Gastroesophageal sphincter (tissue), 4 donors: ENCODE measurements around the gene INPP5A. TPM values are rescaled to one million over a fixed set of nuclear protein-coding genes. Genes with fewer than 3 reads are reported as not detected.
A peak's percentile ranks its signal among the peaks of the same experiment; 100 is the strongest.

Experiments used
- ATAC-seq: fragments of 150-250 bp; one replicate; pipeline ENCODE4 v1.9.1; 2016; ENCODE audit warnings: mild to moderate bottlenecking, moderate library complexity
- H3K27ac ChIP-seq, 4 donors: fragments of 200-600 bp; sonication (generic) in 3 of 4; 1 replicate in 3 of 4; 2 replicates in 1 of 4; pipeline ENCODE4 v1.5.1; 2016 to 2019
- H3K27me3 ChIP-seq: fragments of 200-600 bp; sonication (generic); one replicate; pipeline ENCODE4 v1.5.1; 2019
- H3K36me3 ChIP-seq, 2 donors: fragments of 200-600 bp; sonication (generic); one replicate each; pipeline ENCODE4 v1.5.1; 2019; ENCODE audit warnings: control low read depth in 1 of 2
- H3K4me1 ChIP-seq, 3 donors: fragments of 200-600 bp; sonication (generic); 1 replicate in 2 of 3; 2 replicates in 1 of 3; pipeline ENCODE4 v1.5.1; 2016 to 2019; ENCODE audit warnings: control low read depth in 2 of 3
- H3K4me3 ChIP-seq, 2 donors: fragments of 200-600 bp; sonication (generic); one replicate each; pipeline ENCODE4 v1.5.1; 2019; ENCODE audit warnings: mild to moderate bottlenecking in 1 of 2, moderate library complexity in 1 of 2
- H3K9me3 ChIP-seq, 3 donors: fragments of 200-600 bp; sonication (generic); one replicate each; pipeline ENCODE4 v1.5.1; 2017 to 2019; ENCODE audit warnings: control low read depth in 2 of 3
- EP300 ChIP-seq: sonication (generic); formaldehyde crosslinking; IDR thresholded peaks from one replicate; pipeline ENCODE4 v1.6.1; 2017; ENCODE audit warnings: antibody characterized with exemption, mild to moderate bottlenecking
- POLR2A ChIP-seq, 2 donors: fragments of 450-650 bp; IDR thresholded peaks; one replicate each; pipeline ENCODE4 v1.6.1; 2017; ENCODE audit warnings: antibody characterized with exemption in 2 of 2, mild to moderate bottlenecking in 2 of 2, moderate library complexity in 1 of 2
- POLR2AphosphoS5 ChIP-seq: sonication (generic); formaldehyde crosslinking; IDR thresholded peaks from one replicate; pipeline ENCODE4 v1.6.1; 2017; ENCODE audit warnings: antibody characterized with exemption
- WGBS, 2 donors: methylation state at CpG; one replicate each; pipeline ENCODE4 v1.1.5; 2018; ENCODE audit warnings: low coverage in 1 of 2; 5-methylcytosine and 5-hydroxymethylcytosine counted together
- total RNA-seq, 4 donors: library from RNA; depleted of rRNA; stranded (reverse); fragments of >200 nt; gene quantifications; one replicate each; pipeline ENCODE4 v1.1.0, GENCODE V29; 2016
- TF ChIP-seq, protein P1 (sequence below), 4 experiments: fragments of 200-600 bp in 2 of 4; fragments of 450-650 bp in 2 of 4; sonication (generic) in 1 of 4; IDR thresholded peaks; one replicate each; pipeline ENCODE4 v1.5.1; 2017 to 2019; ENCODE audit warnings: antibody characterized with exemption in 4 of 4, mild to moderate bottlenecking in 2 of 4, moderate library complexity in 2 of 4

Gene INPP5A
- total RNA-seq, 4 donors from 2014 or later, result 111 to 288 (median 215) TPM

GRCh38 chr10:132699411-132700155 lies 162.0 kb downstream of the INPP5A start:
- ATAC-seq, result peak; percentile 17
- Histone ChIP-seq H3K4me3 (no peak overlapping the region), H3K27ac (peak overlapping the region; percentile 40 to 82 (median 77)), H3K9me3 (peaks cover 0 to 3% (median 0%) of the 10 kb centered on the region in 3 donors), H3K27me3 (no peaks in the 10 kb centered on the region), H3K36me3 (peaks cover 0 to 59% of the 10 kb centered on the region in 2 donors), H3K4me1 (peaks cover 0 to 40% (median 12%) of the 10 kb centered on the region in 3 donors)
- TF ChIP-seq, protein P1, sequence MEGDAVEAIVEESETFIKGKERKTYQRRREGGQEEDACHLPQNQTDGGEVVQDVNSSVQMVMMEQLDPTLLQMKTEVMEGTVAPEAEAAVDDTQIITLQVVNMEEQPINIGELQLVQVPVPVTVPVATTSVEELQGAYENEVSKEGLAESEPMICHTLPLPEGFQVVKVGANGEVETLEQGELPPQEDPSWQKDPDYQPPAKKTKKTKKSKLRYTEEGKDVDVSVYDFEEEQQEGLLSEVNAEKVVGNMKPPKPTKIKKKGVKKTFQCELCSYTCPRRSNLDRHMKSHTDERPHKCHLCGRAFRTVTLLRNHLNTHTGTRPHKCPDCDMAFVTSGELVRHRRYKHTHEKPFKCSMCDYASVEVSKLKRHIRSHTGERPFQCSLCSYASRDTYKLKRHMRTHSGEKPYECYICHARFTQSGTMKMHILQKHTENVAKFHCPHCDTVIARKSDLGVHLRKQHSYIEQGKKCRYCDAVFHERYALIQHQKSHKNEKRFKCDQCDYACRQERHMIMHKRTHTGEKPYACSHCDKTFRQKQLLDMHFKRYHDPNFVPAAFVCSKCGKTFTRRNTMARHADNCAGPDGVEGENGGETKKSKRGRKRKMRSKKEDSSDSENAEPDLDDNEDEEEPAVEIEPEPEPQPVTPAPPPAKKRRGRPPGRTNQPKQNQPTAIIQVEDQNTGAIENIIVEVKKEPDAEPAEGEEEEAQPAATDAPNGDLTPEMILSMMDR (IDR thresholded peaks at IDR 0.05), result no peak
- TF ChIP-seq POLR2AphosphoS5, result no peak
- no peak for TF ChIP-seq EP300
- no peak for TF ChIP-seq POLR2A (IDR thresholded peaks at IDR 0.05)
- WGBS, 2 donors, result 87 to 95% methylated on average over 3 to 4 of the region's 18 CpGs

- Histone ChIP-seq H3K27me3 (no peaks in the 10 kb centered on the region), H3K36me3 (peaks cover 0 to 67% of the 10 kb centered on the region in 2 donors), H3K4me3 (peak overlapping the region in 1 of 2 donors; percentile 10), H3K27ac (peak overlapping the region; percentile 40 to 82 (median 77)), H3K9me3 (peaks cover 0 to 6% (median 0%) of the 10 kb centered on the region in 3 donors), H3K4me1 (peaks cover 0 to 40% (median 12%) of the 10 kb centered on the region in 3 donors)
- ATAC-seq, result peak; percentile 54
- 33 to 42% methylated on average over 11 to 12 of the region's 27 CpGs for WGBS, 2 donors
- TF ChIP-seq, protein P1 (IDR thresholded peaks at IDR 0.05), result no peak
- TF ChIP-seq POLR2AphosphoS5, result peak; percentile 28
Observed at GRCh38 chr10:132700156-132701098, 162.8 kb downstream of the INPP5A start.

GRCh38 chr10:132701099-132701845 lies 163.7 kb downstream of the INPP5A start:
- peak overlapping the region in 3 of 4 donors; percentile 72 to 82 (median 82) for H3K27ac ChIP-seq
- peaks cover 0 to 40% (median 12%) of the 10 kb centered on the region in 3 donors for H3K4me1 ChIP-seq
- peaks cover 0 to 14% (median 0%) of the 10 kb centered on the region in 3 donors for H3K9me3 ChIP-seq
- no peak for TF ChIP-seq POLR2AphosphoS5
- TF ChIP-seq EP300, result no peak
- TF ChIP-seq POLR2A (IDR thresholded peaks at IDR 0.05), result no peak
- TF ChIP-seq, protein P1 (IDR thresholded peaks at IDR 0.05), result no peak
- H3K36me3 ChIP-seq, result peaks cover 0 to 75% of the 10 kb centered on the region in 2 donors
- H3K27me3 ChIP-seq, result no peaks in the 10 kb centered on the region
- 50% methylated on average over 7 of the region's 26 CpGs; no CpG with 5 or more reads in 1 of the 2 donors for WGBS, 2 donors
- H3K4me3 ChIP-seq, result no peak overlapping the region
- no peak for ATAC-seq

DNA sequence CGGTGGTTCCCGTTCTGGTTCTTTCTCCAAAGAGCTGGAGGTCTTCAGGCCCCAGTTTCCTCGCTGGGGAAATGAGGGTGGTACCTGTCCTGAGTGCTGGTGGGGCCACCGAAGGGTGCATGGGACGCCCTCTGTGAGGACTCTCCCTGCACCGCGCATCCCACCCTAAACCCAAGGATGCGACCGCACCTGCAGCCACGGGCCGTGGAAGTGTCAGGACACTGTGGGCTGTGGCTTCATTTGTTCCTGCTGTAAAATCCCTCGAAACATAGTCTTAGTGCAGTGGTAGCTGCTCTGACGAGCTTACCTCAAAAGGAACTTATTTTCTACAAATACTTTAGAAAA lies 164.2 kb downstream of the INPP5A start:
- peaks cover 0 to 79% of the 10 kb centered on the region in 2 donors for H3K36me3 ChIP-seq
- H3K27me3 ChIP-seq, result no peaks in the 10 kb centered on the region
- 79 to 83% methylated on average over 2 to 6 of the region's 13 CpGs for WGBS, 2 donors
- H3K9me3 ChIP-seq, result peaks cover 0 to 20% (median 0%) of the 10 kb centered on the region in 3 donors
- no peak overlapping the region for H3K4me3 ChIP-seq
- peaks cover 0 to 40% (median 12%) of the 10 kb centered on the region in 3 donors for H3K4me1 ChIP-seq
- peak overlapping the region in 2 of 4 donors; percentile 72 to 82 for H3K27ac ChIP-seq
- TF ChIP-seq EP300, result no peak
- no peak for TF ChIP-seq POLR2A (IDR thresholded peaks at IDR 0.05)
- TF ChIP-seq POLR2AphosphoS5, result no peak
- TF ChIP-seq, protein P1 (IDR thresholded peaks at IDR 0.05), result no peak
- ATAC-seq, result no peak
